Stomach (tissue), 9 donors: ENCODE data around the gene RAD50. TPM values are rescaled to one million over a fixed set of nuclear protein-coding genes. Genes with fewer than 3 reads are reported as not detected.
A peak's percentile ranks its signal among the peaks of the same experiment; 100 is the strongest.

Source experiments
- DNase-seq, 2 donors: peaks; one replicate each; pipeline versions ENCODE4 v3.0.0 to v3.0.0-alpha.2; 2013 to 2019
- H3K27ac ChIP-seq, 5 donors: fragments of 200-600 bp in 4 of 5; sonication (generic) in 4 of 5; one replicate each; pipeline ENCODE4 v1.5.1; 2013 to 2019; ENCODE audit warnings: mild to moderate bottlenecking in 1 of 5, moderate library complexity in 1 of 5
- H3K27me3 ChIP-seq, 3 donors: fragments of 200-600 bp; sonication (generic); one replicate each; pipeline ENCODE4 v1.5.1; 2017 to 2019; ENCODE audit warnings: mixed run types in 1 of 3
- H3K36me3 ChIP-seq, 4 donors: fragments of 200-600 bp; sonication (generic); 1 replicate in 3 of 4; 2 replicates in 1 of 4; pipeline ENCODE4 v1.5.1; 2016 to 2019
- H3K4me1 ChIP-seq, 4 donors: fragments of 200-600 bp; sonication (generic); one replicate each; pipeline ENCODE4 v1.5.1; 2016 to 2019
- H3K4me3 ChIP-seq, 4 donors: fragments of 200-600 bp; sonication (generic) in 3 of 4; one replicate each; pipeline ENCODE4 v1.5.1; 2016 to 2019; ENCODE audit warnings: mild to moderate bottlenecking in 1 of 4
- H3K9me3 ChIP-seq, 4 donors: fragments of 200-600 bp; sonication (generic); one replicate each; pipeline ENCODE4 v1.5.1; 2016 to 2019
- CTCF ChIP-seq, 7 experiments: fragments of 450-650 bp in 4 of 7; fragments of 200-600 bp in 3 of 7; sonication (generic) in 3 of 7; IDR thresholded peaks; one replicate each; pipeline ENCODE4 v1.5.1; 2016 to 2019; ENCODE audit warnings: antibody characterized with exemption in 7 of 7, control low read depth in 2 of 7, mild to moderate bottlenecking in 1 of 7
- EP300 ChIP-seq: sonication (generic); formaldehyde crosslinking; IDR thresholded peaks from one replicate; pipeline ENCODE4 v1.6.1; 2017; ENCODE audit warnings: antibody characterized with exemption
- POLR2A ChIP-seq, 4 donors: fragments of 450-650 bp; IDR thresholded peaks; one replicate each; pipeline ENCODE4 v1.6.1; 2016; ENCODE audit warnings: antibody characterized with exemption in 4 of 4, control low read depth in 2 of 4, mild to moderate bottlenecking in 1 of 4, moderate library complexity in 1 of 4
- POLR2AphosphoS5 ChIP-seq, 3 donors: sonication (generic); formaldehyde crosslinking; IDR thresholded peaks; one replicate each; pipeline ENCODE4 v1.6.1; 2016; ENCODE audit warnings: antibody characterized with exemption in 3 of 3
- WGBS, 5 donors: extraction: QIAGEN DNeasy Blood & Tissue Kit in 3 of 5; methylation state at CpG; one replicate each; pipeline versions ENCODE4 v1.1.5 to v1.1.7; 2013 to 2018; 5-methylcytosine and 5-hydroxymethylcytosine counted together
- intact Hi-C: fragments of 100-400 bp; cut with DNase I; formaldehyde crosslinking; loops from one replicate; pipeline ENCODE4 v1.15.1; 2023; ENCODE audit warnings: low total_unique reads
- polyA plus RNA-seq, 3 donors: library from polyadenylated mRNA; stranded (reverse); fragments of 200-250 nt; gene quantifications; one replicate each; pipeline ENCODE4 v1.2.3, GENCODE V29; 2013
- total RNA-seq, 5 donors: library from RNA; depleted of rRNA; stranded (reverse); fragments of >200 nt; gene quantifications; one replicate each; pipeline versions ENCODE4 v1.1.0 to v1.2.3, GENCODE V29; 2014 to 2016
- donor health status: healthy with polysubstance abuse.
- donor health status: Bipolar disorder and iron deficiency.
- donor health status: healthy.

The RAD50 gene
- total and polyA plus RNA-seq, 8 donors: 5.2 to 93.2 (median 31.8) TPM

GRCh38 chr5:132669966-132670882, 113.4 kb downstream of the RAD50 start:
- intact Hi-C loops: no loop called here
- WGBS, 5 donors: 84 to 91% (median 90%) methylated on average over 16 of the region's 16 CpGs
- TF ChIP-seq CTCF (IDR thresholded peaks at IDR 0.05) (no peak), POLR2AphosphoS5 (IDR thresholded peaks at IDR 0.05) (no peak), EP300 (no peak), POLR2A (IDR thresholded peaks at IDR 0.05) (no peak)
- DNase-seq: no peak
- Histone ChIP-seq H3K4me3 (no peak overlapping the region), H3K4me1 (peaks cover 5 to 14% (median 9%) of the 10 kb centered on the region in 4 donors), H3K36me3 (no peaks in the 10 kb centered on the region), H3K27me3 (no peaks in the 10 kb centered on the region), H3K9me3 (no peaks in the 10 kb centered on the region), H3K27ac (no peak overlapping the region)

DNA sequence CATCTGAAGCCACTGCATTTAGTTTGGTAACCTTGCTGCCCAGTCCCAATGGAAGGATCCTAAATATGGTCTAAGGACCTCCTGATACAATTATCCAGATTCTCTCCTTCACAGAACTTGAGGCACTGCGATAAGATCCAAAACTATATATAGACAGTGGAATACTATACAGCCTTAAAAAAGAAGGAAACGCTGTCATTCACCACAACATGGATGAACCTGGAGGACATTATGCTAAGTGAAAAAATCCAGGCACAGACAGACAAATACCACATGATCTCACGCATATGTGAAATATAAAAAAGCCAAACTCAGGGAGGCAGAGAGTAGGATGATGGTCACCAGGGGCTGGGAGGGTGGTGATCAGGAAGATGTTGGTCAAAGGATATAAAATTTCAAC, 114.2 kb downstream of the RAD50 start:
- 96 to 100% (median 98%) methylated on average over 3 of the region's 3 CpGs for WGBS, 5 donors
- H3K4me1 ChIP-seq: peaks cover 5 to 14% (median 9%) of the 10 kb centered on the region in 4 donors
- no peak overlapping the region for H3K4me3 ChIP-seq
- no peak overlapping the region for H3K27ac ChIP-seq
- no peak for TF ChIP-seq CTCF (IDR thresholded peaks at IDR 0.05)
- intact Hi-C loops: no loop called here
- DNase-seq: no peak
- H3K36me3 ChIP-seq: no peaks in the 10 kb centered on the region
- no peaks in the 10 kb centered on the region for H3K9me3 ChIP-seq
- no peaks in the 10 kb centered on the region for H3K27me3 ChIP-seq

GRCh38 chr5:132673488-132673887, 116.7 kb downstream of the RAD50 start:
- Histone ChIP-seq H3K4me3 (no peak overlapping the region), H3K27me3 (no peaks in the 10 kb centered on the region), H3K4me1 (peaks cover 5 to 27% (median 14%) of the 10 kb centered on the region in 4 donors), H3K36me3 (no peaks in the 10 kb centered on the region), H3K27ac (no peak overlapping the region), H3K9me3 (no peaks in the 10 kb centered on the region)
- no peak for TF ChIP-seq POLR2AphosphoS5 (IDR thresholded peaks at IDR 0.05)
- TF ChIP-seq POLR2A (IDR thresholded peaks at IDR 0.05): no peak
- TF ChIP-seq CTCF (IDR thresholded peaks at IDR 0.05): no peak
- no peak for TF ChIP-seq EP300
- WGBS, 5 donors: 45 to 68% (median 59%) methylated on average over 1 of the region's 1 CpG
- DNase-seq: no peak
- intact Hi-C loops: no loop called here

DNA sequence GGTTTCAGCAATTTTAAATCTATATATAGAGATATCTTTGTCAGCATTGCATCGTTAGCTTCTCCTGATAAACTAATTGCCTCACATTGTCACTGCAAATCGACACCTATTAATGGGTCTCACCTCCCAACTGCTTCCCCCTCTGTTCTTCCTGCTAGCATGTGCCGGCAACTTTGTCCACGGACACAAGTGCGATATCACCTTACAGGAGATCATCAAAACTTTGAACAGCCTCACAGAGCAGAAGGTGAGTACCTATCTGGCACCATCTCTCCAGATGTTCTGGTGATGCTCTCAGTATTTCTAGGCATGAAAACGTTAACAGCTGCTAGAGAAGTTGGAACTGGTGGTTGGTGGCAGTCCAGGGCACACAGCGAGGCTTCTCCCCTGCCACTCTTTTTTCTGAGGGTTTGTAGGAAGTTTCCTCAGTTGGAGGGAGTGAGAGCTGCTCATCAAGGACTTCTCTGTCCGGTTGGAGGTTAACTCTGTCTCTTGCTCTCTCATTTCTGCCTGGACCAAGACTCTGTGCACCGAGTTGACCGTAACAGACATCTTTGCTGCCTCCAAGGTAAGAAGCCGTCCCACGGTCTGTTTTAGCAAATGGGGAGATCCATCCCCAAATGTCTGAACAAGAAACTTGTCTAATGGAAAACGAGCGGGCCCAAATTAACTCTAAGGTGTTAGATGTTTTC, 117.3 kb downstream of the RAD50 start, which contains the start of gene IL4:
Gene IL4, plus strand, starts transcription at position 51 of the 692 bp plus-strand sequence. Its CDS starts 62 bp downstream, at position 113.
- intact Hi-C loops: no loop called here
- Histone ChIP-seq H3K27me3 (no peaks in the 10 kb centered on the region), H3K36me3 (no peaks in the 10 kb centered on the region), H3K4me1 (peaks cover 5 to 27% (median 14%) of the 10 kb centered on the region in 4 donors), H3K9me3 (no peaks in the 10 kb centered on the region), H3K27ac (peak within 1 kb of the TSS in 4 of 5 donors; percentile 44 to 80 (median 64)), H3K4me3 (no peak within 1 kb of the TSS)
- DNase-seq: no peak
- TF ChIP-seq POLR2A (IDR thresholded peaks at IDR 0.05): no peak
- TF ChIP-seq EP300: no peak
- TF ChIP-seq POLR2AphosphoS5 (IDR thresholded peaks at IDR 0.05): no peak
- TF ChIP-seq CTCF (IDR thresholded peaks at IDR 0.05): no peak
- WGBS, 5 donors: 80 to 83% (median 82%) methylated on average over 14 of the region's 14 CpGs
